SK-N-SH (cell line): ENCODE results near the gene MRPL58. TPM values are rescaled to one million over a fixed set of nuclear protein-coding genes. Genes with fewer than 3 reads are reported as not detected.

Experiments
- CTCF ChIA-PET: fragments of 300-600, 350-600 bp; formaldehyde crosslinking; extraction: SDS; loops from one replicate; lab custom pipeline; 2021; lab: Yijun Ruan, JAX
- POLR2A ChIA-PET: fragments of 350-600 bp; sonication (Branson Sonifier 250); formaldehyde crosslinking; extraction: SDS; loops from one replicate; lab custom pipeline; 2020; ENCODE audit warnings: antibody characterized with exemption, inconsistent platforms; lab: Yijun Ruan, JAX
- DNase-seq: peaks from one replicate; pipeline ENCODE4 v3.0.0; 2012
- H2AFZ ChIP-seq: fragments of 200-600 bp; sonication (generic); 2 replicates; pipeline ENCODE4 v1.8.1; 2016; ENCODE audit warnings: antibody characterized with exemption, mild to moderate bottlenecking, low read depth
- H3F3A ChIP-seq: fragments of 200-600 bp; sonication (generic); replicated peaks from 2 replicates; pipeline ENCODE3; 2016; ENCODE audit warnings: antibody characterized with exemption, mild to moderate bottlenecking; ENCODE audit not compliant: insufficient read depth
- H3K27ac ChIP-seq, 2 experiments: fragments of 200-500 bp in 1 of 2; fragments of 200-600 bp in 1 of 2; sonication (Bioruptor generic) in 1 of 2; sonication (generic), shearing (Covaris generic) in 1 of 2; 2 replicates each; pipeline versions ENCODE4 v1.5.1 to v1.6.1; 2014 to 2016; ENCODE audit warnings: low read depth in 2 of 2, inconsistent platforms in 1 of 2, low read length in 1 of 2, mild to moderate bottlenecking in 1 of 2, mixed read lengths in 1 of 2
- H3K27me3 ChIP-seq: fragments of 200-600 bp; sonication (generic), shearing (Covaris generic); 2 replicates; pipeline ENCODE4 v1.6.1; 2016; ENCODE audit warnings: mixed run types; ENCODE audit not compliant: insufficient read depth
- H3K36me3 ChIP-seq, 2 experiments: fragments of 200-500 bp in 1 of 2; fragments of 200-600 bp in 1 of 2; sonication (Bioruptor generic) in 1 of 2; sonication (generic) in 1 of 2; replicated peaks in 1 of 2; 2 replicates each; pipeline versions ENCODE3 to v1.5.1; 2014 to 2016; ENCODE audit warnings: low read length in 1 of 2, mild to moderate bottlenecking in 1 of 2; ENCODE audit not compliant: insufficient read depth in 2 of 2, control insufficient read depth in 1 of 2
- H3K4me1 ChIP-seq, 2 experiments: fragments of 200-500 bp in 1 of 2; fragments of 200-600 bp in 1 of 2; sonication (Bioruptor generic) in 1 of 2; sonication (generic), shearing (Covaris generic) in 1 of 2; 2 replicates each; pipeline versions ENCODE4 v1.5.1 to v1.6.1; 2014 to 2016; ENCODE audit warnings: low read depth in 1 of 2, low read length in 1 of 2, mixed run types in 1 of 2; ENCODE audit not compliant: insufficient read depth in 2 of 2, control insufficient read depth in 1 of 2
- H3K4me2 ChIP-seq: fragments of 200-600 bp; sonication (generic), shearing (Covaris generic); 2 replicates; pipeline ENCODE4 v1.6.1; 2017; ENCODE audit warnings: mixed run types
- H3K4me3 ChIP-seq, 2 experiments: fragments of 200-500 bp in 1 of 2; fragments of 200-600 bp in 1 of 2; sonication (Bioruptor generic) in 1 of 2; sonication (generic), shearing (Covaris generic) in 1 of 2; 2 replicates each; pipeline versions ENCODE4 v1.5.1 to v1.8.1; 2014 to 2016; ENCODE audit warnings: low read depth in 2 of 2, inconsistent platforms in 1 of 2, low read length in 1 of 2, mild to moderate bottlenecking in 1 of 2, mixed read lengths in 1 of 2, moderate library complexity in 1 of 2
- H3K79me2 ChIP-seq: fragments of 200-600 bp; sonication (generic); 2 replicates; pipeline ENCODE4 v1.8.1; 2017; ENCODE audit warnings: mild to moderate bottlenecking; ENCODE audit not compliant: insufficient read depth
- H3K9ac ChIP-seq: fragments of 200-600 bp; sonication (generic); 2 replicates; pipeline ENCODE4 v1.6.1; 2017; ENCODE audit warnings: mixed run types
- H3K9me2 ChIP-seq: fragments of 200-600 bp; sonication (generic); 2 replicates; pipeline ENCODE4 v1.6.1; 2017; ENCODE audit warnings: mixed run types
- H3K9me3 ChIP-seq: fragments of 200-600 bp; sonication (generic); 2 replicates; pipeline ENCODE4 v1.6.1; 2017; ENCODE audit warnings: mixed run types, mild to moderate bottlenecking, moderate library complexity
- H4K20me1 ChIP-seq: fragments of 200-600 bp; sonication (generic); 2 replicates; pipeline ENCODE4 v1.6.1; 2017; ENCODE audit warnings: mild to moderate bottlenecking, mixed run types; ENCODE audit not compliant: insufficient read depth
- CHD2 ChIP-seq: fragments of 150-350 bp; IDR thresholded peaks from 2 replicates; pipeline ENCODE4 v1.6.1; 2018; ENCODE audit warnings: low read length; ENCODE audit not compliant: partially characterized antibody
- ELF1 ChIP-seq: IDR thresholded peaks from 2 replicates; pipeline ENCODE4 v1.4.0; 2012
- FOXM1 ChIP-seq: IDR thresholded peaks from 2 replicates; pipeline ENCODE4 v1.4.0; 2012; ENCODE audit warnings: low read depth, mild to moderate bottlenecking
- JUND ChIP-seq: IDR thresholded peaks from 2 replicates; pipeline ENCODE4 v1.4.0; 2012
- NRF1 ChIP-seq: IDR thresholded peaks from 2 replicates; pipeline ENCODE4 v1.6.1; 2012; ENCODE audit warnings: low read depth, mild to moderate bottlenecking, low read length
- TCF12 ChIP-seq: IDR thresholded peaks from 2 replicates; pipeline ENCODE4 v1.4.0; 2012
- TEAD4 ChIP-seq: IDR thresholded peaks from 2 replicates; pipeline ENCODE4 v1.4.0; 2012; ENCODE audit warnings: mild to moderate bottlenecking, borderline replicate concordance; ENCODE audit not compliant: insufficient read depth
- WGBS: methylation state at CpG from one replicate; pipeline ENCODE4 v1.1.6; 2017; ENCODE audit warnings: low lambda C conversion rate; 5-methylcytosine and 5-hydroxymethylcytosine counted together
- polyA plus RNA-seq, 3 experiments: library from polyadenylated mRNA; depleted of rRNA; stranded (reverse); fragments of >200 nt; gene quantifications; 2 replicates each; pipeline ENCODE4 v1.2.3, GENCODE V29; 2012
- TF ChIP-seq, protein P1 (sequence below): IDR thresholded peaks from 2 replicates; pipeline ENCODE4 v1.4.0; 2012; ENCODE audit warnings: low read depth
- TF ChIP-seq, protein P2 (sequence below): fragments of 150-350 bp; IDR thresholded peaks from 2 replicates; pipeline ENCODE4 v1.6.1; 2017; ENCODE audit warnings: antibody characterized with exemption, low read length, low read depth, borderline replicate concordance
- TF ChIP-seq, protein P3 (sequence below): fragments of 200-600 bp; sonication (generic); IDR thresholded peaks from 2 replicates; pipeline ENCODE4 v1.6.1; 2017; ENCODE audit warnings: antibody characterized with exemption, mild to moderate bottlenecking, moderate library complexity

MRPL58 gene
- polyA plus RNA-seq, 1 of the 3 experiments (the other 2 are of a cell fraction), result 87.3 TPM

DNA sequence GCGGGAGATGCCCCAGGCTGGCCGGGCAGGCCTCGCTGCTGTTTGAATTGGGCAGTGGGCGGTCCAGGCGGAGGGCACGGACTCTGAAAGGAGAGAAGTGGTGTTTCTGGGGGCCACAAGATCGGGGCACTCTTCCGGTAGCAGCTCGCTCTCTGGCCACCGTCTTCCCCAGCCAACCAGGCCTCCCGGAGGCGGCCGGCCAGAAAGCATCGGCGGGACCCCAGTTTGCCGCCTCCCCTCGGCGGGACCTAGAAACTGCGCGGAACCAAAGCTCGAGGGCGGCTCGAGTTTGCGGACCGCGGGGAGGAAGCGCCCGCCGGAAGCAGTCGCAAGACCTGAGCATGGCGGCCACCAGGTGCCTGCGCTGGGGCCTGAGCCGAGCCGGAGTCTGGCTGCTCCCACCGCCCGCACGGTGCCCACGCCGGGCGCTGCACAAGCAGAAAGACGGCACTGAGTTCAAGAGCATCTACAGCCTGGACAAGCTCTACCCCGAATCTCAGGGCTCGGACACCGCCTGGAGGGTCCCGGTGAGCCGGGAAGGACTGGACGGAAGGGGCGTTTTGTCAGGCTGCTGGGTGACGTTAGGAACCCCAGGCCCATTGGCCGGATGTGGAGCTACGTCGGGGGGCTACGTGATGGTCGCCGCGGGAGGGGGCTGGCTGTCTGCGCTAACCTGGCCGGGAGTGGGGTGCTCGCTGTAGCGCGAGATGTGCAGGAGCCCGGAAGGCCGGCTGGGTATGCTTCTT lies at the start of gene MRPL58 (continued):
- TF ChIP-seq, protein P1, sequence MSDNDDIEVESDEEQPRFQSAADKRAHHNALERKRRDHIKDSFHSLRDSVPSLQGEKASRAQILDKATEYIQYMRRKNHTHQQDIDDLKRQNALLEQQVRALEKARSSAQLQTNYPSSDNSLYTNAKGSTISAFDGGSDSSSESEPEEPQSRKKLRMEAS, result peak; percentile 81; the same call in 1 of the 2 replicates
- TF ChIP-seq, protein P2, sequence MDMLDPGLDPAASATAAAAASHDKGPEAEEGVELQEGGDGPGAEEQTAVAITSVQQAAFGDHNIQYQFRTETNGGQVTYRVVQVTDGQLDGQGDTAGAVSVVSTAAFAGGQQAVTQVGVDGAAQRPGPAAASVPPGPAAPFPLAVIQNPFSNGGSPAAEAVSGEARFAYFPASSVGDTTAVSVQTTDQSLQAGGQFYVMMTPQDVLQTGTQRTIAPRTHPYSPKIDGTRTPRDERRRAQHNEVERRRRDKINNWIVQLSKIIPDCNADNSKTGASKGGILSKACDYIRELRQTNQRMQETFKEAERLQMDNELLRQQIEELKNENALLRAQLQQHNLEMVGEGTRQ, result no peak
- TF ChIP-seq CHD2 (peak; percentile 91), NRF1 (no peak; the same call in 1 of the 2 replicates)

DNA sequence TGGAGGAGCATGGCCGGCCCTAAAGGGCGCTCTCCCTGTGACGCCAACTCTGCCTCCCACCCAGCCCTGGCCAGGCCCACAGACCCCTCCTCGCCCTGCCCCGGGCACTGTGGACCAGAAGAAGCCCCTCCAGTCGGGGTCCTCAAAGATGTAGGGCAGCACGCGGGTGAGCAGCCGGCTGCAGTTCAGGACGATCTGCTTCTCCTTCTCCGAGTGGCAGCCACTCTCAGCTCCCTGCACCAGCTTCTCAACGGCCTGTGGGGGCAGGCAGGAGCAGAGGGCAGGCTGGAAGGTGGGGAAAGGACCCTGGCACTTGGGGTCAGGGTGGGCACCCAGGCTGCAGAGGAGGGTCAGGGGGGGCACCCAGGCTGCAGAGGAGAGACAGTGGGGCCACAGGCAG lies 48.8 kb upstream of the MRPL58 start:
- DNase-seq, result no peak
- H3K4me2 ChIP-seq, result no peak overlapping the region
- WGBS, result 57% methylated on average over 11 of the region's 12 CpGs
- no peak overlapping the region for H3K4me3 ChIP-seq
- no peak overlapping the region for H3K9ac ChIP-seq
- H3K9me2 ChIP-seq, result no peaks in the 10 kb centered on the region
- H3K9me3 ChIP-seq, result no peaks in the 10 kb centered on the region
- no peak overlapping the region for H2AFZ ChIP-seq
- no peaks in the 10 kb centered on the region for H3F3A ChIP-seq
- no peak overlapping the region for H3K27ac ChIP-seq
- H3K36me3 ChIP-seq, result no peaks in the 10 kb centered on the region
- H3K79me2 ChIP-seq, result no peaks in the 10 kb centered on the region
- no peaks in the 10 kb centered on the region; a peak in 1 of 4 replicates for H3K4me1 ChIP-seq
- TF ChIP-seq JUND, result no peak
- no peak for TF ChIP-seq FOXM1
- TF ChIP-seq, protein P3, sequence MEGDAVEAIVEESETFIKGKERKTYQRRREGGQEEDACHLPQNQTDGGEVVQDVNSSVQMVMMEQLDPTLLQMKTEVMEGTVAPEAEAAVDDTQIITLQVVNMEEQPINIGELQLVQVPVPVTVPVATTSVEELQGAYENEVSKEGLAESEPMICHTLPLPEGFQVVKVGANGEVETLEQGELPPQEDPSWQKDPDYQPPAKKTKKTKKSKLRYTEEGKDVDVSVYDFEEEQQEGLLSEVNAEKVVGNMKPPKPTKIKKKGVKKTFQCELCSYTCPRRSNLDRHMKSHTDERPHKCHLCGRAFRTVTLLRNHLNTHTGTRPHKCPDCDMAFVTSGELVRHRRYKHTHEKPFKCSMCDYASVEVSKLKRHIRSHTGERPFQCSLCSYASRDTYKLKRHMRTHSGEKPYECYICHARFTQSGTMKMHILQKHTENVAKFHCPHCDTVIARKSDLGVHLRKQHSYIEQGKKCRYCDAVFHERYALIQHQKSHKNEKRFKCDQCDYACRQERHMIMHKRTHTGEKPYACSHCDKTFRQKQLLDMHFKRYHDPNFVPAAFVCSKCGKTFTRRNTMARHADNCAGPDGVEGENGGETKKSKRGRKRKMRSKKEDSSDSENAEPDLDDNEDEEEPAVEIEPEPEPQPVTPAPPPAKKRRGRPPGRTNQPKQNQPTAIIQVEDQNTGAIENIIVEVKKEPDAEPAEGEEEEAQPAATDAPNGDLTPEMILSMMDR, result peak; percentile 25; the same call in 1 of the 2 replicates
- TF ChIP-seq TEAD4, result no peak
- TF ChIP-seq ELF1, result no peak
- ChIA-PET POLR2A (interaction anchor here (1.3 to 4.9 kb wide), 3 partner anchors 14 to 91 kb away, joined by 3 to 49 read pairs (median 3); partner anchors contain the start of genes FDXR and MRPL58), CTCF (interaction anchor here (0.9 to 11.0 kb wide), 8 partner anchors 9 to 151 kb away, joined by 3 to 295 read pairs (median 8); partner anchors contain the start of genes CDR2L, HID1 and MRPL58)
- no peaks in the 10 kb centered on the region for H3K27me3 ChIP-seq
- H4K20me1 ChIP-seq, result no peaks in the 10 kb centered on the region

DNA sequence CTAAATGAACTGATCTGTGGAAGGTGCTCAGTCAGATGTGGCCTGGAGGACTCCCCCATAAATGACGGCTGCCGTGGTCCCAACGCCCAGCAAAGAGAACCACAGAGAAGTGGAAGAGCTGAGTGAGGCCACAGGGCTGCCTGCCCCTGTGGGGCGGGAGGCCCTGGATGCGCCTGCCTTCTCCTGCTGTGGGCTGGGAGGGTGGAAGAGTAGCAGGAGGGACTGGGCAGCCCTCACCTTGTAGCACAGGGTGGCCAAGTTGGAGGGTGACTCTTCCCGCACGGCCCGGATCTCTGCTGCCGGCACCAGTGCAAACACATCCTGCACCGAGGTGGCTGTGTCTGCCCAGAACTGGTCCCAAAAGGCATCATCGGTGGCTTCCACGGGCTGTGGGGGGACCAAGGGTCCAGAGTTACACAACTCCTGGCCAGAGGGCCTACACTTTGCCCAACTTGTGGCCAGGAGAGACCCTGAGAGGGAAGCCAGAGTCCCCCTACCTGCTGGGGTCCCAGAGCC lies 48.2 kb upstream of the MRPL58 start:
- no peaks in the 10 kb centered on the region; a peak in 1 of 4 replicates for H3K4me1 ChIP-seq
- no peaks in the 10 kb centered on the region for H3F3A ChIP-seq
- H4K20me1 ChIP-seq, result no peaks in the 10 kb centered on the region
- ChIA-PET CTCF (interaction anchor here (0.9 to 11.0 kb wide), 9 partner anchors 8 to 150 kb away, joined by 3 to 295 read pairs (median 5); partner anchors contain the start of genes CDR2L, HID1 and MRPL58), POLR2A (interaction anchor here (4.9 kb wide), 1 partner anchor 48 kb away, joined by 49 read pairs; the partner anchor contains the start of gene MRPL58)
- peak; percentile 15 for DNase-seq
- H3K4me3 ChIP-seq, result no peak overlapping the region
- H3K9ac ChIP-seq, result no peak overlapping the region
- no peaks in the 10 kb centered on the region for H3K79me2 ChIP-seq
- no peak overlapping the region for H3K27ac ChIP-seq
- 89% methylated on average over 12 of the region's 12 CpGs for WGBS
- no peak for TF ChIP-seq TCF12
- no peaks in the 10 kb centered on the region for H3K36me3 ChIP-seq
- H3K9me3 ChIP-seq, result no peaks in the 10 kb centered on the region
- no peaks in the 10 kb centered on the region for H3K9me2 ChIP-seq
- no peak overlapping the region for H3K4me2 ChIP-seq
- no peaks in the 10 kb centered on the region for H3K27me3 ChIP-seq
- no peak overlapping the region for H2AFZ ChIP-seq
